ENCODE data around the gene TTI1.
"Not testable (repeated sequence)": the region's sequence is repeated elsewhere in the genome, so short reads cannot be mapped to it uniquely, and the experiment has no call there.

TTI1 gene

DNA sequence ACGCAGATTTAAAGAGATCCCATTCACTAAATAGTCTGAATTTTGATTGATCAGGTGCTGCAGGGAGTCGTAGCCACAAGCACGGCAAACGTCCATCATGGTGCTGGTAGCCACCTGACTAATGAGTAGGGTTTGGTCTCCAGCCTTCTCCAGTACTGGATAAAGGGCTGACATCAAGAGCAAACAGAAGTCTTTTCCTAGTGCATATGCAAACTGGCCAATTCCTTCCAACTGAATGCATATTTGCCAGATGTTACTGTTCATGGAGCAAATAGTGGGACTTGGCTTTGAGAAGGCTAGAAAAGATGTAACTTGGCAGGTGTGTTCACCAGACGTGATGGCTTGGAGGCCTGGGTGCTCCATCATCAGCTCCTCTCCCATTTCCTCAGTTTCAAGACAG lies 21.6 kb downstream of the TTI1 start:
- TF ChIP-seq, protein P1, sequence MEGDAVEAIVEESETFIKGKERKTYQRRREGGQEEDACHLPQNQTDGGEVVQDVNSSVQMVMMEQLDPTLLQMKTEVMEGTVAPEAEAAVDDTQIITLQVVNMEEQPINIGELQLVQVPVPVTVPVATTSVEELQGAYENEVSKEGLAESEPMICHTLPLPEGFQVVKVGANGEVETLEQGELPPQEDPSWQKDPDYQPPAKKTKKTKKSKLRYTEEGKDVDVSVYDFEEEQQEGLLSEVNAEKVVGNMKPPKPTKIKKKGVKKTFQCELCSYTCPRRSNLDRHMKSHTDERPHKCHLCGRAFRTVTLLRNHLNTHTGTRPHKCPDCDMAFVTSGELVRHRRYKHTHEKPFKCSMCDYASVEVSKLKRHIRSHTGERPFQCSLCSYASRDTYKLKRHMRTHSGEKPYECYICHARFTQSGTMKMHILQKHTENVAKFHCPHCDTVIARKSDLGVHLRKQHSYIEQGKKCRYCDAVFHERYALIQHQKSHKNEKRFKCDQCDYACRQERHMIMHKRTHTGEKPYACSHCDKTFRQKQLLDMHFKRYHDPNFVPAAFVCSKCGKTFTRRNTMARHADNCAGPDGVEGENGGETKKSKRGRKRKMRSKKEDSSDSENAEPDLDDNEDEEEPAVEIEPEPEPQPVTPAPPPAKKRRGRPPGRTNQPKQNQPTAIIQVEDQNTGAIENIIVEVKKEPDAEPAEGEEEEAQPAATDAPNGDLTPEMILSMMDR (IDR thresholded peaks at IDR 0.05), result no peak
- no peaks in the 10 kb centered on the region for H3K9me3 ChIP-seq
- H3K36me3 ChIP-seq, result peaks cover 46% of the 10 kb centered on the region

DNA sequence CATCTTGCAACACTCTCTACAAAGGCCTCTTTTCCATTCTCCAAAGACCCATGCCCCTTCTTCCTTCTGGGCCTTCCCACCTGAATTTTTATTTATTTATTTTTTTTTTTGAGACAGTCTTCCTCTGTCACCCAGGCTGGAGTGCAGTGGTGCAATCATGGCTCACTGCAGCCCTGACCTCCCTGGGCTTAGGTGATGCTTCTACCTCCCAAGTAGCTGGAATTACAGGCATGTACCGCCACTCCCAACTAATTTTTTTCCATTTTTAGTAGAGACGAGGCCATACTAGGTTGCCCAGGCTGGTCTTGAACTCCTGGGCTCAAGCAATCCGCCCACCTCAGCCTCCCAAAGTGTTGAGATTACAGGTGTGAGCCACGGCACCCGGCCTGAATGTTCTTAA lies 23.8 kb downstream of the TTI1 start:
- not testable (repeated sequence) for H3K4me3 ChIP-seq (ENCODE audit: low read depth in 1 of 2, low read length in 1 of 2); H3K4me1 ChIP-seq (ENCODE audit: control insufficient read depth in 1 of 2, insufficient read depth in 1 of 2, low read depth in 1 of 2, low read length in 1 of 2); H3K27me3 ChIP-seq; H3K9me3 ChIP-seq; H3K27ac ChIP-seq
- peaks cover 43% of the 10 kb centered on the region for H3K36me3 ChIP-seq

More for the DNA sequence above, 21.6 kb downstream of the TTI1 start:
- Histone ChIP-seq H3K4me1 (ENCODE audit: control insufficient read depth in 1 of 2, insufficient read depth in 1 of 2, low read depth in 1 of 2, low read length in 1 of 2) (no peaks in the 10 kb centered on the region), H3K27me3 (no peaks in the 10 kb centered on the region), H3K27ac (no peak overlapping the region), H3K4me3 (ENCODE audit: low read depth in 1 of 2, low read length in 1 of 2) (no peak overlapping the region)

DNA sequence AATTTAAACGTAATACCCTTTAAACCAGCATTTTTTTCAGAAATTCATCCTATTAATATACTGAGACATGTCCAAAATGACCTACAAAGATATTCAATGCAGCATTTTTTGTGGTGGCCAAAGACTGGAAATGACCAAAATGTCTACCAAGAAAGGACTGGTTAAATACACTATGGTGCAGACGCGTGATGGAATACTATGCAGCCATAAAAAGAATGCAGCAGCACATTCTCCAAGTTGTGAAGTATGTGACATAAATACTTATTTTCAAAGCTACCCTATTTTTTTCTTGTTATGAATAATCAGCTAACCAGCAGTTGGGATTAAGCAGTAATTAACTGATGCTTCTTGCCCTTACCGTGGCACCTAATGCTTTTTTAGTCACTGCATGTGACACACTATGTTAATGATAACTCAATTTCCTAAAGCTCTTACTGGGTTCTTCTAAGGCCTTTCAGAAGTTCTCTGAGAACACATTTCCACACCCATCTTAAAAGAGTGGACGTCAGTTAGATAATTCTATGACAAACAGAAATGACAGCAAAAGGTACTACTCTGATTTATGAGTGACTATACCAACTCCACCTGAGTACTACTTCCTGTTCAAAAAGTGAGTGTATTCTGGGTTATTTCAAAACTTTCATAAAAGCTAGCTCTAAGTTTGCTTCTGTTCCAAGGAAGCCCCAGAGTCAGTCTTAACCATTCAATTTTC lies 24.9 kb downstream of the TTI1 start:
- H3K27ac ChIP-seq, result no peak overlapping the region
- no peaks in the 10 kb centered on the region for H3K9me3 ChIP-seq
- TF ChIP-seq, protein P1 (IDR thresholded peaks at IDR 0.05), result no peak
- no peaks in the 10 kb centered on the region for H3K27me3 ChIP-seq
- no peak overlapping the region for H3K4me3 ChIP-seq (ENCODE audit: low read depth in 1 of 2, low read length in 1 of 2)
- H3K36me3 ChIP-seq, result peaks cover 43% of the 10 kb centered on the region
- no peaks in the 10 kb centered on the region for H3K4me1 ChIP-seq (ENCODE audit: control insufficient read depth in 1 of 2, insufficient read depth in 1 of 2, low read depth in 1 of 2, low read length in 1 of 2)

DNA sequence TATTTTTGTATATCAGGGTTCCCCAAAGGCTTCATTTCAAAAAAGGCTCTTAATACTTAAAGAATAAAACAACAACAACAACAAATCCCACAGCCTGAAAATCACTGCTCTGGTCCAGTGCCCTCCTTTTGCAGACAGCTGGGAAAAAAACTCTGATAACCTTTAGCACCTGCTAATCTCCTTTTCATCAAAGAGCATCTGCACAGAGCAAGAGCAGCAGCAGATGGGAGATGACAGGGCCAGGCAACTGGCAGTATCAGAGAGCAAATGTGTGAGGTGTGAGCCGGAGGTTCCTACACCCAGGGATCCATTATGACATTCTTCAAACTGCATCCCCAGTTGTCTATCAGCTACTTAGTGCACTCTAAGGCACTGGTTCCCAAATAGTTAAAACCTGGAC lies 25.7 kb downstream of the TTI1 start:
- Histone ChIP-seq H3K36me3 (peaks cover 43% of the 10 kb centered on the region), H3K27ac (no peak overlapping the region), H3K4me3 (ENCODE audit: low read depth in 1 of 2, low read length in 1 of 2) (no peak overlapping the region), H3K27me3 (no peaks in the 10 kb centered on the region), H3K9me3 (no peaks in the 10 kb centered on the region), H3K4me1 (ENCODE audit: control insufficient read depth in 1 of 2, insufficient read depth in 1 of 2, low read depth in 1 of 2, low read length in 1 of 2) (no peaks in the 10 kb centered on the region)
- TF ChIP-seq, protein P1 (IDR thresholded peaks at IDR 0.05), result no peak

DNA sequence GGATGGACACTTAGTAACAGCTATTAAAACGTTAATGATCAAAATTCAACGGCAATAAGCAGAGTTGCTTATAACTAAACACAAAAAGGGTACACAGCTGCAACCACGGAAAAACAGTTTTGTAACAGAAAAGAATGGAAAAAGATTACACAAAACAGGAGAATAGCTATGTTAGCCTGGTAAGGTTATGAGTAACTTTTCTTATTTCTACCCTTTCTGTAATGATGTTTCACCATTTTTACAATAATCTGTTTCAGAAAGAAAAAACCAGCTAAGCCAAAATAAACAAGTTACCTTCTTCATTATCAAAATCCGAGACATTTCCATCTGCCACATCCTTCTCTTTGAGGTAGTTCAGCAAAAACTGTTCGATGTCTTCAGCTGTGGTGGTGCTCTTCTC lies 27.4 kb downstream of the TTI1 start:
- TF ChIP-seq, protein P1 (IDR thresholded peaks at IDR 0.05), result no peak

DNA sequence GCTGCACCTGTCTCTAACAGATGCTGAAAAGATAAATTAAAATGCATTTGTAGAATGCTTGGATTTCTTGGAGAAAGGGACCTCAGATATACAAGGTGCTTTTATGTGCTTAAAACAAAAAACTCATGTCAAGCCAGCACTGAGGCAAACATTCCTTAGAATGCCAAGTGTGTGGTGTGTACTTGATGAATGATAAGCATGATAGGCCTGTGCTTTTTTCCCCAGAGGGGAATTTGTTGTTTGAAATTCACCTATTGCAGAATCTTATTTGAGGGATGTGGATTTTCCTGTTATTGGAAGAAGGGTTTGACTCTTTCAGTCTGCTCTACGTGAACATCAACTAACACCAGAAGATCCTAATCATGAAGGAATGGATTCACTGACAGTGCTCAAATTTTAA lies 28.8 kb downstream of the TTI1 start:
- Histone ChIP-seq H3K36me3 (peaks cover 54% of the 10 kb centered on the region), H3K27me3 (no peaks in the 10 kb centered on the region), H3K4me1 (ENCODE audit: control insufficient read depth in 1 of 2, insufficient read depth in 1 of 2, low read depth in 1 of 2, low read length in 1 of 2) (no peaks in the 10 kb centered on the region), H3K4me3 (ENCODE audit: low read depth in 1 of 2, low read length in 1 of 2) (no peak overlapping the region), H3K27ac (no peak overlapping the region), H3K9me3 (no peaks in the 10 kb centered on the region)
- TF ChIP-seq, protein P1 (IDR thresholded peaks at IDR 0.05), result no peak

More for the DNA sequence above, 27.4 kb downstream of the TTI1 start:
- H3K27ac ChIP-seq, result no peak overlapping the region
- no peaks in the 10 kb centered on the region for H3K9me3 ChIP-seq
- no peaks in the 10 kb centered on the region for H3K4me1 ChIP-seq (ENCODE audit: control insufficient read depth in 1 of 2, insufficient read depth in 1 of 2, low read depth in 1 of 2, low read length in 1 of 2)
- no peak overlapping the region for H3K4me3 ChIP-seq (ENCODE audit: low read depth in 1 of 2, low read length in 1 of 2)
- H3K27me3 ChIP-seq, result no peaks in the 10 kb centered on the region
- peaks cover 43% of the 10 kb centered on the region for H3K36me3 ChIP-seq

All from neutrophil (primary cell).